ENCODE results near the gene DEF6. TPM values are rescaled to one million over a fixed set of nuclear protein-coding genes. Genes with fewer than 3 reads are reported as not detected.
A peak's percentile ranks its signal among the peaks of the same experiment; 100 is the strongest.

Gene DEF6
- total and polyA plus RNA-seq, 2 of the 13 experiments (the other 11 are each of a cell fraction or from before 2014, with no cell fraction given) = 5.2 to 10.0 TPM

- in situ Hi-C loops (cut with HindIII; ENCODE audit: extremely low pct_ligation_motif_present, low pct_unique_long_range_greater_than_20kb) (loop anchor here (10.0 kb wide), 1 partner anchor 416 kb away; the partner anchor contains the start of gene ARMC12), intact Hi-C loops (cut with micrococcal nuclease; ENCODE audit: unreplicated experiment) (loop anchor here (1.0 kb wide), 1 partner anchor 21 kb away; the partner anchor contains the start of gene DEF6)
- TSS peak; percentile 80 for BruUV-seq (replicated peaks)
- peak overlapping the region; percentile 98 for H3K4me2 ChIP-seq (ENCODE audit: low read depth, low read length)
- POLR2A ChIA-PET = interaction anchor here (0.8 to 2.0 kb wide), 16 partner anchors 8 to 179 kb away, joined by 3 to 12 read pairs (median 5); partner anchors contain the start of genes RPL10A and ZNF76
- peak; percentile 86 for DNase-seq (ENCODE audit: low spot score)
- FAIRE-seq = peak; percentile 68
- no peaks in the 10 kb centered on the region for H3K9me3 ChIP-seq (ENCODE audit: low read length)
- H3K9ac ChIP-seq (ENCODE audit: insufficient read depth, low read depth, low read length) = peak overlapping the region; percentile 68
- peak; percentile 98 for ATAC-seq
- H3K36me3 ChIP-seq (replicated peaks in 1 of 2; ENCODE audit: control insufficient read depth in 1 of 2, insufficient read depth in 2 of 2, low read length in 2 of 2) = no peaks in the 10 kb centered on the region; a peak in 1 of 5 replicates
- no peaks in the 10 kb centered on the region for H4K20me1 ChIP-seq (ENCODE audit: insufficient read depth, low read length)
- H3K27me3 ChIP-seq (ENCODE audit: control insufficient read depth in 1 of 2, insufficient read depth in 2 of 2, low read length in 2 of 2) = no peaks in the 10 kb centered on the region
- peak overlapping the region; percentile 70 for H3K27ac ChIP-seq (ENCODE audit: extremely low read length, insufficient read depth, low read length)
- H3K4me3 ChIP-seq (replicated peaks in 1 of 3; ENCODE audit: insufficient read depth in 1 of 3, low read depth in 2 of 3, low read length in 3 of 3) = peak overlapping the region; percentile 58 to 81 (median 61)
- WGBS (ENCODE audit: low lambda C conversion rate) = under 1% methylated on average over 49 of the region's 55 CpGs
- H3K4me1 ChIP-seq (ENCODE audit: insufficient read depth, low read length) = peaks cover 20% of the 10 kb centered on the region
- no peaks in the 10 kb centered on the region for H3K79me2 ChIP-seq (ENCODE audit: insufficient read depth, low read length)
- peak overlapping the region; percentile 98 for H2AFZ ChIP-seq (ENCODE audit: low read length)
- CTCF ChIA-PET (ENCODE audit: low intra/inter-chr PET ratio, low total read pairs) = no interaction called here
- TF ChIP-seq KLF6 (CRISPR knock-in tag; IDR thresholded peaks at IDR 0.05) (no peak), GABPA (IDR thresholded peaks at IDR 0.05; ENCODE audit: low read depth, low read length) (no peak), GABPA (CRISPR knock-in tag; IDR thresholded peaks at IDR 0.05; ENCODE audit: low read depth) (no peak), NFYC (CRISPR knock-in tag; IDR thresholded peaks at IDR 0.05) (no peak; the same call in 1 of the 2 replicates), MLLT10 (CRISPR knock-in tag; IDR thresholded peaks at IDR 0.05) (no peak), ZNF317 (CRISPR knock-in tag; IDR thresholded peaks at IDR 0.05) (0 out of 2 replicates have a peak, but pooled peaks have one; percentile 12), NCOA1 (CRISPR knock-in tag; IDR thresholded peaks at IDR 0.05) (peak; percentile 80; the same call in 1 of the 2 replicates), E2F2 (CRISPR knock-in tag; IDR thresholded peaks at IDR 0.05; ENCODE audit: borderline replicate concordance) (0 out of 2 replicates have a peak, but pooled peaks have one; percentile 6), RORA (CRISPR knock-in tag; IDR thresholded peaks at IDR 0.05) (no peak), TBX2 (CRISPR knock-in tag; IDR thresholded peaks at IDR 0.05; ENCODE audit: borderline replicate concordance) (peak; percentile 65), MATR3 (CRISPR knock-in tag; IDR thresholded peaks at IDR 0.05) (no peak), ZBTB38 (CRISPR knock-in tag; IDR thresholded peaks at IDR 0.05) (no peak; the same call in none of the 2 replicates), SOX6 (IDR thresholded peaks at IDR 0.05) (no peak), SOX6 (CRISPR knock-in tag; IDR thresholded peaks at IDR 0.05) (peak; percentile 41), ZBTB25 (CRISPR knock-in tag; IDR thresholded peaks at IDR 0.05) (peak; percentile 67; the same call in 1 of the 2 replicates), THAP8 (CRISPR knock-in tag; IDR thresholded peaks at IDR 0.05; ENCODE audit: borderline replicate concordance) (peak; percentile 89; the same call in 1 of the 2 replicates), HES4 (CRISPR knock-in tag; IDR thresholded peaks at IDR 0.05; ENCODE audit: borderline replicate concordance) (peak; percentile 15; the same call in 1 of the 2 replicates), SRSF1 (optimal IDR thresholded peaks at IDR 0.05; ENCODE audit: low read depth, low read length) (no peak), REL (CRISPR knock-in tag; conservative IDR thresholded peaks at IDR 0.05) (peak; percentile 93; the same call in 1 of the 2 replicates), ZC3H4 (CRISPR knock-in tag; IDR thresholded peaks at IDR 0.05; ENCODE audit: borderline replicate concordance) (no peak), ZFP36L1 (CRISPR knock-in tag; IDR thresholded peaks at IDR 0.05) (peak; percentile 72), HOXA3 (CRISPR knock-in tag; IDR thresholded peaks at IDR 0.05) (peak; percentile 83)
Observed at GRCh38 chr6:35318196-35319171, 20.9 kb downstream of the DEF6 start.

Data from HepG2 (cell line).